Keratinocyte (primary cell): ENCODE data around the gene SEC14L5. TPM values are rescaled to one million over a fixed set of nuclear protein-coding genes. Genes with fewer than 3 reads are reported as not detected.

Source experiments
- DNase-seq: peaks from one replicate; pipeline ENCODE4 v3.0.0-alpha.2; 2011; ENCODE audit warnings: low read depth, missing footprints, low spot score
- FAIRE-seq: peaks from 2 replicates; lab custom pipeline; 2011; peaks lifted over from hg19 to GRCh38; lab: Jason Lieb, UNC
- H2AFZ ChIP-seq: 2 replicates; pipeline ENCODE4 v1.6.0; 2012; ENCODE audit warnings: low read length, control low read depth, inconsistent platforms; ENCODE audit not compliant: control insufficient read depth
- H3K27ac ChIP-seq: 2 replicates; pipeline ENCODE4 v1.5.1; 2011; ENCODE audit warnings: low read length; ENCODE audit not compliant: control insufficient read depth, insufficient read depth
- H3K27me3 ChIP-seq: 3 replicates; pipeline ENCODE4 v1.6.0; 2011; ENCODE audit warnings: low read length; ENCODE audit not compliant: control insufficient read depth, insufficient read depth; ENCODE audit errors: extremely low read depth
- H3K36me3 ChIP-seq, 2 experiments: 2 replicates in 1 of 2; 3 replicates in 1 of 2; pipeline ENCODE4 v1.5.1; 2011; ENCODE audit warnings: low read length in 2 of 2, mild to moderate bottlenecking in 1 of 2; ENCODE audit not compliant: control insufficient read depth in 2 of 2, insufficient read depth in 2 of 2; ENCODE audit errors: extremely low read depth in 1 of 2
- H3K4me1 ChIP-seq: 3 replicates; pipeline ENCODE4 v1.5.1; 2011; ENCODE audit warnings: low read length; ENCODE audit not compliant: control insufficient read depth, insufficient read depth; ENCODE audit errors: extremely low read depth
- H3K4me2 ChIP-seq: 3 replicates; pipeline ENCODE4 v1.6.0; 2011; ENCODE audit warnings: low read depth, low read length; ENCODE audit not compliant: control insufficient read depth, insufficient read depth; ENCODE audit errors: extremely low read depth
- H3K4me3 ChIP-seq, 3 experiments: fragments of 200-600 bp in 1 of 3; sonication (generic) in 1 of 3; 2 replicates in 2 of 3; 3 replicates in 1 of 3; pipeline ENCODE4 v1.5.1; 2011 to 2016; ENCODE audit warnings: low read length in 3 of 3, mild to moderate bottlenecking in 3 of 3, control low read depth in 2 of 3, inconsistent platforms in 1 of 3, low read depth in 1 of 3, mixed read lengths in 1 of 3, mixed run types in 1 of 3, moderate library complexity in 1 of 3; ENCODE audit not compliant: control insufficient read depth in 2 of 3, insufficient read depth in 2 of 3; ENCODE audit errors: extremely low read depth in 1 of 3
- H3K79me2 ChIP-seq: 2 replicates; pipeline ENCODE4 v1.6.0; 2012; ENCODE audit warnings: low read length; ENCODE audit not compliant: control insufficient read depth, insufficient read depth
- H3K9ac ChIP-seq: 3 replicates; pipeline ENCODE4 v1.6.0; 2011; ENCODE audit warnings: low read length; ENCODE audit not compliant: control insufficient read depth, insufficient read depth; ENCODE audit errors: extremely low read depth
- H3K9me1 ChIP-seq: 3 replicates; pipeline ENCODE4 v1.6.0; 2011; ENCODE audit warnings: low read length; ENCODE audit not compliant: control insufficient read depth, insufficient read depth; ENCODE audit errors: extremely low read depth
- H3K9me3 ChIP-seq: 2 replicates; pipeline ENCODE4 v1.5.1; 2012; ENCODE audit warnings: low read depth, low read length; ENCODE audit not compliant: control insufficient read depth
- H4K20me1 ChIP-seq: 3 replicates; pipeline ENCODE4 v1.6.0; 2011; ENCODE audit warnings: low read length; ENCODE audit not compliant: control insufficient read depth, insufficient read depth; ENCODE audit errors: extremely low read depth
- CTCF ChIP-seq, 3 experiments: IDR thresholded peaks in 1 of 3; conservative IDR thresholded peaks in 1 of 3; optimal IDR thresholded peaks in 1 of 3; 2 replicates in 2 of 3; 3 replicates in 1 of 3; pipeline versions ENCODE3 to v1.5.1; 2011; ENCODE audit warnings: low read length in 3 of 3, mild to moderate bottlenecking in 3 of 3, moderate library complexity in 2 of 3, control low read depth in 1 of 3, inconsistent platforms in 1 of 3; ENCODE audit not compliant: insufficient read depth in 2 of 3; ENCODE audit errors: extremely low read depth in 1 of 3
- EZH2 ChIP-seq: IDR thresholded peaks from one replicate; pipeline ENCODE4 v1.6.1; 2012; ENCODE audit warnings: inconsistent platforms, mild to moderate bottlenecking, low read length, moderate library complexity
- dilution Hi-C: fragments of 300-500 bp; cut with MboI; formaldehyde crosslinking; loops from one replicate; pipeline ENCODE4 v1.7.0; 2020; ENCODE audit warnings: low sequenced_read_pairs; ENCODE audit not compliant: extremely low pct_ligation_motif_present
- polyA plus RNA-seq, 5 experiments: library from polyadenylated mRNA; depleted of rRNA in 3 of 5; stranded (reverse) in 3 of 5; stranded (forward) in 1 of 5; unstranded in 1 of 5; fragments of >200 nt; gene quantifications; 1 replicate in 1 of 5; 2 replicates in 3 of 5; 3 replicates in 1 of 5; pipeline versions ENCODE4 v1.2.1 to v1.2.3, GENCODE V29; 2011 to 2012; ENCODE audit warnings: missing spikeins in 2 of 5, low read depth in 1 of 5, low replicate concordance in 1 of 5

SEC14L5 gene
- polyA plus RNA-seq, 1 donor (not counting 4 experiments of a cell fraction or from before 2014, with no cell fraction given): 0.08 TPM

GRCh38 chr16:4924593-4925292 is 33.4 kb upstream of the SEC14L5 start:
- H3K4me2 ChIP-seq: peak overlapping the region; percentile 73
- peaks cover 40% of the 10 kb centered on the region for H3K4me1 ChIP-seq
- dilution Hi-C loops: no loop called here
- H3K9me3 ChIP-seq: peaks cover 7% of the 10 kb centered on the region
- peak overlapping the region; percentile 39 for H2AFZ ChIP-seq
- H3K4me3 ChIP-seq: peak overlapping the region in 2 of 3 experiments; percentile 18 to 24
- H3K9ac ChIP-seq: peak overlapping the region; percentile 55
- no peak for TF ChIP-seq EZH2
- TF ChIP-seq CTCF (optimal IDR thresholded peaks at IDR 0.05 in 1 of 3, IDR thresholded peaks at IDR 0.05 in 1 of 3, conservative IDR thresholded peaks at IDR 0.05 in 1 of 3; ENCODE audit: extremely low read depth in 1 of 3, insufficient read depth in 2 of 3, low read length in 3 of 3): no peak
- DNase-seq: peak; percentile 77
- H3K79me2 ChIP-seq: peaks cover 7% of the 10 kb centered on the region
- H3K27me3 ChIP-seq: no peaks in the 10 kb centered on the region
- no peaks in the 10 kb centered on the region for H3K9me1 ChIP-seq
- FAIRE-seq: peak; percentile 77
- no peaks in the 10 kb centered on the region for H4K20me1 ChIP-seq
- no peak overlapping the region for H3K27ac ChIP-seq
- peaks cover 6 to 11% of the 10 kb centered on the region in 2 experiments for H3K36me3 ChIP-seq

DNA sequence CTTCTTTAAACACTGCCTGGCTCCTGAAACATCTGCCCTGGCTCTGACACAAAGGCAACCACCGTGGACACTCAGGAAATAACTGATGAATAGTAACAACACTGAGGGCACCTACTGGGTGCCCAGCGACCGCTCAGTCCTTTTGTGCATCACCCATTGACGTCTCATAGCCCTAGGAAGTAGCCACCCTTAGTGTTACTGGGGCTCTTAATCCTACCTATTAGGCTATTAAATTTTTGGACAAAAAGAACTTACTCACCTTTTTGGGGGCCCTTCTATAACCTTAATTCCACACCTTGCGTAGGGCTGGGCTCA is 32.9 kb upstream of the SEC14L5 start:
- Histone ChIP-seq H3K4me1 (peaks cover 40% of the 10 kb centered on the region), H3K9me3 (peaks cover 7% of the 10 kb centered on the region), H3K9ac (no peak overlapping the region), H2AFZ (no peak overlapping the region), H3K79me2 (peaks cover 7% of the 10 kb centered on the region), H3K36me3 (peaks cover 6 to 11% of the 10 kb centered on the region in 2 experiments), H3K27me3 (no peaks in the 10 kb centered on the region), H3K4me3 (peak overlapping the region in 1 of 3 experiments; percentile 24), H3K9me1 (no peaks in the 10 kb centered on the region), H4K20me1 (no peaks in the 10 kb centered on the region), H3K27ac (no peak overlapping the region), H3K4me2 (peak overlapping the region; percentile 73)
- no peak for FAIRE-seq
- dilution Hi-C loops: no loop called here
- no peak for DNase-seq
- no peak for TF ChIP-seq EZH2
- TF ChIP-seq CTCF (optimal IDR thresholded peaks at IDR 0.05 in 1 of 3, IDR thresholded peaks at IDR 0.05 in 1 of 3, conservative IDR thresholded peaks at IDR 0.05 in 1 of 3; ENCODE audit: extremely low read depth in 1 of 3, insufficient read depth in 2 of 3, low read length in 3 of 3): no peak
